HL-60 (cell line): ENCODE results near the gene LEMD2.

Experiments
- CTCF ChIP-seq: IDR thresholded peaks from one replicate; pipeline ENCODE4 v1.5.1; 2011; ENCODE audit warnings: low read length, control low read depth, inconsistent platforms; ENCODE audit not compliant: insufficient read depth
- GABPA ChIP-seq: IDR thresholded peaks from 2 replicates; pipeline ENCODE4 v1.6.1; 2012; ENCODE audit warnings: low read depth

GRCh38 chr6:33788694-33789549 lies at the start of gene LEMD2:
- TF ChIP-seq CTCF (no peak), GABPA (no peak)
